ENCODE measurements around the gene UTRN.
A peak's percentile ranks its signal among the peaks of the same experiment; 100 is the strongest.

UTRN gene

DNA sequence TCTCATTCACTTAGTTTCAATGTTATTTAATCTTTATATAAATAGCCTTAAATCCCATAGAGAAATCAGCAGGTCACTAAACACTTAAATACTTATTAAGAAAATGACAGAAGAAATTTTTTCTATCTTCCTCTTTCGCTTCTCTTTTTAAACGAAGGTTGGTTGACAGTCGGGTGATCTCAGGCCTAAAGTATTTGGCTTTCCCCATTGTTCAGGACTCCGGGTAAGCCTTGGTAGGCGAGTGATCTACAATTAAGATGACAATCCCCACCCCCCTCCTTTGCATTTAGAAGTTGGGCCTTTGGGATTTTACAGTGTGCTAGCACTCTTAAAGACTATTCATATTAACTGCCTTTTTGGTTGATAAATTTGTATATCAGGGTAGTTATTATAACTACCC is 19.7 kb upstream of the UTRN start:
- Mint-ChIP-seq H3K36me3 (ENCODE audit: insufficient read depth) (no peaks in the 10 kb centered on the region), H3K27ac (ENCODE audit: low read depth) (no peak overlapping the region), H3K4me1 (no peaks in the 10 kb centered on the region), H3K9me3 (no peaks in the 10 kb centered on the region), H3K27me3 (no peaks in the 10 kb centered on the region), H3K4me3 (no peak overlapping the region)
- DNase-seq (ENCODE audit: low spot score in 2 of 2) (no peak), ATAC-seq (replicated peaks; ENCODE audit: extremely low read depth, poor library complexity, severe bottlenecking) (no peak)

DNA sequence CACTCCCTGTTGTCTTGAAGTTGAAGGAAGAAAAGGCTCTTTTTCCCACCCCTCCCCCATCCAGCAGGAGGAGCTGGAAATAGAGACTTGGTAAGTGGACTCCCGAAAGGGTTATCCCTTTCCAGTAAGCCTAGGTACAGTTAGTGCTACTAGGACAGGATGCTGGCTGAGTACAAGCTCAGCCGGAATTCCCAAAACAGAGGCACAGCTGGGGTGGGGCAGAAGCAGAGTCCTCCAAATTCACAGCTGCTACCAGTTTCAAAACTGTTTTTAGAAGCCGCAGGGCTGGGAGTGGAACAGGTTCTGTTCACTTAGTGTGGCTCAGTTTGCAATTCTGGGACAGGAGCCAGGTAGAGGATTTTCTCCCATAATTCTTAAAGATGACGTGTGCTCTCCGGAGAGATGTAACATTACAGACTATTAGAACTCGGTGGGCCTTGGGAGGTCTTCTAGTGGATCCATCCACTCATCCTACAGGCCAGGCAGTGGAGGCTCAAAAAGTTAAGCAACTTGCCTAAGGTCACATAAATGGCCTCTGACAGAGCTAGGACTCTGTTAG is 19.0 kb upstream of the UTRN start:
- no peak for ATAC-seq (replicated peaks; ENCODE audit: extremely low read depth, poor library complexity, severe bottlenecking)
- Mint-ChIP-seq H3K4me3 (no peak overlapping the region), H3K27ac (ENCODE audit: low read depth) (no peak overlapping the region), H3K36me3 (ENCODE audit: insufficient read depth) (no peaks in the 10 kb centered on the region), H3K4me1 (no peaks in the 10 kb centered on the region), H3K9me3 (no peaks in the 10 kb centered on the region), H3K27me3 (no peaks in the 10 kb centered on the region)
- no peak for DNase-seq (ENCODE audit: low spot score in 2 of 2)

DNA sequence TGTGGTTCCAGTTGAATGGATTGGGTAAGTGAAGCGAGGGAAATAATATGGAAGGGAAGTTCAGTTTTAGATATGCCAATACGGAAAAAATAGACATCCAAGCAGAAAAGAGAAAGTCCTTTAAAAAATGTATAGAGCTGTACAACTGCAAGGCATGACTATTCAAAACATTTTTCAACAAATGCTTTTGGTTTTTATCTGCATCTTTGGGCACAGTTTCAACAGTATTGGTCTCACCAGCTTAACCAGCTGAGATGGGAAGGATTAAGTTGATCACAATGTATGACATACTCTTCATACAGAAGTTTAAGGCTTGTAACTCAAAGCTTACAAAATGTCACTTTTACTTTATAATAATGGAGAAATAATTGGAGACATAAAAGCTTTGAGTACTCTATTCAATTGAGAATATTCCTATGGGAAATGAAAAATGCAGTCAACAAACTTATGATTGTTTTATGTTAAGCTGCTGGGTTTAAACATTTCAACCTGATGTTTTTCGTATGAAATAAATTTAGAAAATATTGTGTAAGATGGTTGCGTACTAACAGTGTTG is 16.3 kb upstream of the UTRN start:
- ATAC-seq (replicated peaks; ENCODE audit: extremely low read depth, poor library complexity, severe bottlenecking) (no peak), DNase-seq (ENCODE audit: low spot score in 2 of 2) (no peak)
- no peak overlapping the region for H3K4me3 Mint-ChIP-seq
- no peaks in the 10 kb centered on the region for H3K4me1 Mint-ChIP-seq
- no peaks in the 10 kb centered on the region for H3K36me3 Mint-ChIP-seq (ENCODE audit: insufficient read depth)
- H3K27me3 Mint-ChIP-seq, result no peaks in the 10 kb centered on the region
- no peaks in the 10 kb centered on the region for H3K9me3 Mint-ChIP-seq
- H3K27ac Mint-ChIP-seq (ENCODE audit: low read depth), result no peak overlapping the region

DNA sequence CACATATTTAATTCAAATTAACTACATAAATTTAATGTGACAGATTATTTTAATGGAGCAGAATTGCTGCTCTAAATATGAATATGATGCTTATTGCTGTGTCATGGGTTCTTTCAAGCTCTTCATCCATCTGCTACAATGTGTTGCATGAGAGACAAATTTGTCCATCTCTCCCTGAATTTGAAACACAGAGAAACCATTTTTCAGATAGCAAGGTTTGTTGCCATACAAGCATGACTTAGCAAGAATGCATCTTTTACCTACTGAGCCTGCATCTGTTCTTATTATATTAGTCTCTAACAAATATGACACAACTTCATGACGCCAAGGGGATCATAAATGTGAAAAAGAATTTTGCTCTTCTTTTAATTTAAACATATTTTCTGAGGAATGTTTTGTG is 8.0 kb upstream of the UTRN start:
- Mint-ChIP-seq H3K4me3 (no peak overlapping the region), H3K36me3 (ENCODE audit: insufficient read depth) (no peaks in the 10 kb centered on the region), H3K4me1 (no peaks in the 10 kb centered on the region), H3K9me3 (no peaks in the 10 kb centered on the region), H3K27ac (ENCODE audit: low read depth) (no peak overlapping the region), H3K27me3 (no peaks in the 10 kb centered on the region)
- no peak for ATAC-seq (replicated peaks; ENCODE audit: extremely low read depth, poor library complexity, severe bottlenecking)
- DNase-seq (ENCODE audit: low spot score in 2 of 2), result no peak

DNA sequence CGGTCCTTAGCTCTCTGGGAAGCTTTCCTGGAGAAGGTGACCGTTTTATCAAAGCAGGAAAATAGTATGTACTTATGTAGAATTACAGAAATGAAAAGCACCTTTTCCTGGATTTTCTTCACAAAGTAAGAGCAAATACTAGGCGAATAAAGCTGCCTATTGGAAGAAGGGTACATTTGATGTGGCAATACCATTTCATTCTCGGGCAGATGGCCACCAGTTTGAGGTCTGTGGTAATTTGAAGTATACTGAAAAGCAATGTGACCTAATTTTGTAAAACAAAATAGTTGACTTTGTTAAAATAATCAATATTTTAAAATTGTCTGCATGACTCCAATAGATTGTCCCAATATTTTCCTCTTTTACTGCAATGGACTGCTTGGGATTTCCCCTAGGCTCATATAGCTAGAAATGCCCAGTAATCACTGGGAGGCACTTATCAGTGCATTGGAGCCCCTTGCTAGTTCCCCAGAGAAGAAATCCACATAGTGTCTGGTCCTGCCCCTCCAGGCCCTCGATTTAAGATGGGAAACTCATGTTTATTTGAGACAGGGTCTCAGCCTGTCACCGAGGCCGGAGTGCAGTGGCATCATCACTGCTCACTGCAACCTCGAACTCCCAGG is 7.4 kb upstream of the UTRN start:
- no peak for ATAC-seq (replicated peaks; ENCODE audit: extremely low read depth, poor library complexity, severe bottlenecking)
- DNase-seq (ENCODE audit: low spot score in 2 of 2), result no peak
- no peaks in the 10 kb centered on the region for H3K27me3 Mint-ChIP-seq
- H3K36me3 Mint-ChIP-seq (ENCODE audit: insufficient read depth), result no peaks in the 10 kb centered on the region
- no peaks in the 10 kb centered on the region for H3K4me1 Mint-ChIP-seq
- H3K4me3 Mint-ChIP-seq, result no peak overlapping the region
- H3K9me3 Mint-ChIP-seq, result no peaks in the 10 kb centered on the region
- no peak overlapping the region for H3K27ac Mint-ChIP-seq (ENCODE audit: low read depth)

DNA sequence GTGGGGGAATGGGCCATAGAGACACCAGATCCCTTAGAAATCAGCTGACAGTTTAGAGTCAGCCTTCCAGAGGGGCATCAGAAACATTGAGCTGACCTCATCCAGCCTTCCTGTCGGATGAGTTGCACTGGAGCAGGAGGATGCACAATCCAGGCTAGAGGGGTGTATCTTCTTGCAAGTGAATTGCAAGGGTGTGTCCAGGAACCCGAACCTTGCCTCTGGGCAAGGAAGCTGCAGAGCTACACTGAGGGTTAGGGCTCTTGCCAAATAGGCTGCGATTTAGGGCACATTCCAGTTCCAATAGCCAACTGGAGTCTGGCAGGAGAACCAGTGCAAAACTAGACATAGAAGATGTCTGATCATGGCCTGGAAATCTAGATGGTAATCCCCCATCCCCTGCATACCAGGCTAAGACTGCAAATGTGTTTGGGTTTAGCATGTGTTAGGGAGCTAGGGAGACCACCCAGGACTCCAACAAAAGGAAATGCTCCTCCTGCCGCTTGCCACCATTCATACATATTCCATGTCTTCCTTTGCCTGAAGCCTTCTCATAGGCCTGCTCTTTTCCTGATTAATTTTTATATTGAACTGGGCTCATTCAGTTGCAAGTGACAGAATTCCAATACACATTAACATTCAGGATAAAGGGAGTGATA is 6.3 kb upstream of the UTRN start:
- DNase-seq (ENCODE audit: low spot score in 2 of 2), result no peak
- H3K4me1 Mint-ChIP-seq, result peaks cover 4% of the 10 kb centered on the region
- H3K27ac Mint-ChIP-seq (ENCODE audit: low read depth), result no peak overlapping the region
- H3K27me3 Mint-ChIP-seq, result no peaks in the 10 kb centered on the region
- ATAC-seq (replicated peaks; ENCODE audit: extremely low read depth, poor library complexity, severe bottlenecking), result no peak
- no peaks in the 10 kb centered on the region for H3K9me3 Mint-ChIP-seq
- no peaks in the 10 kb centered on the region for H3K36me3 Mint-ChIP-seq (ENCODE audit: insufficient read depth)
- no peak overlapping the region for H3K4me3 Mint-ChIP-seq

DNA sequence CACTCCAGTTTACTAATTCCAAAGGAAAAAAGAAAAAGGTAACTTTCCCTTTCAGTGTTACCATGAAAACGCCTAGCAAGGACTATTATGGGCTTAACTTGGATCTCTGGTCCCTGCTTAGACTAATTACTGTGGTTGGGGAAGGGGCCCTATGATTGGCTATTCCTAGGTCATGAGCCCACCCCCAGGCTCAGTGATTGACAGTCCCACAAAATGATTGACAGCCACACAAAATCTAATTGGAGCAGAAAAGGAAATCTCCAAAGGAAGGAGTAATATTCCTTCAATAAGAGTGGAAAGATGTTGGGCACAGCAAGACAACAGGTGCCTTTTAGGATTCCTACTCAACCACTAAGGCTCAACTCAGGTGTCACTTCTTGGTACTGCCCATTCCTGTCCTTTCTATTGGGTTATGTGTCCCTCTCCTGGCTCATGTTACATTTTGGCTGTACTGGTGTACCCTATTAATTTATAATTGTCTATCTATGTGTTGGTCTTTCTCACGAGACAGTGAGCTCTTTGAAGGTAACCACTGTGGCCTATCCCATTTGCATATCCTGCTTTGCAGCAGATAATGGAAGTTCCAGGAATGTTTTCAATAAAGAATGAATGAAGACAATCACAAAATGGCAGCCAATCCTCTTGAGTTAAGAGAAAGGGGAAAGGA is 5.5 kb upstream of the UTRN start:
- H3K9me3 Mint-ChIP-seq, result no peaks in the 10 kb centered on the region
- no peaks in the 10 kb centered on the region for H3K27me3 Mint-ChIP-seq
- no peaks in the 10 kb centered on the region for H3K36me3 Mint-ChIP-seq (ENCODE audit: insufficient read depth)

DNA sequence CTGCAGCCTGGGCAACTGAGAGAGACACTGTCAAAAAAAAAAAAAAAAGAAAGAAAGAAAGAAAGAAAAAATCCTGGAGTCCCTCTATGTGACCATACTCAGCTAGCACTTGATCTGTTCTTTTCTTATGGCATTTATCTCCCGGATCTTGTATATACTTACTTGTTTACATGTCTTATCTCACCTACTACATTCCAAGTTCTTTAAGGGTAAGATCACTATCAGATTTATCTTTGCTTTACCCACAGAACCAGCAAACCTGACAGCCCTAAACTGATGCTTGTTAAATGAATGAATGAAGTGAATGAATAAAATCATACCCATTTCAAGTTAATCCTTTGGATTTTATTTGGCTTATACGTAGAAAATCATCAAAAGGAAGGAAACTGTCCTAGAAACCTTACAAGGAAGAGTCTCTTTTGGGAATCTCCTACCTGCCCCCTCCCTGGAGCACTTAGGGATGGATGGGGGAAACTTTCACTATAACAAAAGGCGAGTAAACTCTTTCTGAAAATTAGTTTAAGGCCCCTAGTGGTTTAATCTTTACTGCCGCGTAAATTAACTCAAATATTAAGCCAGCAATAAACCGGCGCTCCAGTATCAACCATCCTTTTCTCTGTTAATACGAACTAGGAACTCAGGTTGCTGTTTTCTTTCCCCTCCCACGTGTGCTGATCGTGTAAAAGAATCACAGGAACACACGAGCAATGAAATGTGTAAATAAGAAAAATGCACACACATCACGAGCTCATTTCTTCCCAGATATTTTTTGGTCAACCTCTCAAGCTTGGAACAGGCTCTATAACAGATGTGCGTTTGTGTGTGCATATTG is 1.3 kb upstream of the UTRN start:
- DNase-seq (ENCODE audit: low spot score in 2 of 2), result no peak
- no peaks in the 10 kb centered on the region for H3K27me3 Mint-ChIP-seq
- peaks cover 9% of the 10 kb centered on the region for H3K36me3 Mint-ChIP-seq (ENCODE audit: insufficient read depth)
- ATAC-seq (replicated peaks; ENCODE audit: extremely low read depth, poor library complexity, severe bottlenecking), result no peak
- H3K4me3 Mint-ChIP-seq, result peak overlapping the region; percentile 96
- H3K9me3 Mint-ChIP-seq, result no peaks in the 10 kb centered on the region
- H3K27ac Mint-ChIP-seq (ENCODE audit: low read depth), result peak overlapping the region; percentile 48
- peaks cover 33% of the 10 kb centered on the region for H3K4me1 Mint-ChIP-seq

More for the DNA sequence above, 5.5 kb upstream of the UTRN start:
- peaks cover 13% of the 10 kb centered on the region for H3K4me1 Mint-ChIP-seq
- DNase-seq (ENCODE audit: low spot score in 2 of 2) (no peak), ATAC-seq (replicated peaks; ENCODE audit: extremely low read depth, poor library complexity, severe bottlenecking) (no peak)
- H3K4me3 Mint-ChIP-seq, result no peak overlapping the region
- no peak overlapping the region for H3K27ac Mint-ChIP-seq (ENCODE audit: low read depth)

DNA sequence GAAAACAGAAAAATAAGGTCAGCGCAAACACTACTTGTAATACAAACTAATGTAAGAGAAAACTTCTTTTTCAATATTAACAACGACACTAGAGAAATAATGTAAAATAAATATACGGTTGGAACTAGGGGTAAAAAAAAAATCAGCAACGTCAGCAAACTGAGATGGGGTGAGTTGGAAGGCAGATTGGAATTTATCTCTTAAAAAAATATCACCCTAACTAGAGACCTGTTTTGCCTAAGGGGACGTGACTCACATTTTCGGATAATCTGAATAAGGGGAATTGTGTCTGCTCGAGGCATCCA is 705 bp upstream of the UTRN start:
- no peaks in the 10 kb centered on the region for H3K27me3 Mint-ChIP-seq
- no peak for ATAC-seq (replicated peaks; ENCODE audit: extremely low read depth, poor library complexity, severe bottlenecking)
- peaks cover 9% of the 10 kb centered on the region for H3K36me3 Mint-ChIP-seq (ENCODE audit: insufficient read depth)

DNA sequence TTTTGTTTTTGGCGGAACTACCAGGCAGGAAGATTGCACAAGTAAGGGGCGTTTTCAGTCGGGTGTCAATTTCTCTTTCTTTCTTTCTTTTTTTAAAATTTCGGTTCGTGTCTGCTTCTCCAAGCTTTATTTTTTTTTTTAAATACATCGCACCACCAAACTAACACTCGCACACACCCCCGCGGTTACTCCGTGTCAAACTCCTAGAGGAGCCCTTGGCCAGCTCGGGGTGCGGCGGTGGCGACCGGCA is 338 bp downstream of the UTRN start:
- ATAC-seq (replicated peaks; ENCODE audit: extremely low read depth, poor library complexity, severe bottlenecking) (peak; percentile 40), DNase-seq (ENCODE audit: low spot score in 2 of 2) (no peak)
- Mint-ChIP-seq H3K27ac (ENCODE audit: low read depth) (peak overlapping the region; percentile 92), H3K4me1 (peaks cover 39% of the 10 kb centered on the region), H3K9me3 (no peaks in the 10 kb centered on the region), H3K36me3 (ENCODE audit: insufficient read depth) (peaks cover 9% of the 10 kb centered on the region), H3K27me3 (no peaks in the 10 kb centered on the region), H3K4me3 (peak overlapping the region; percentile 96)

More for the DNA sequence above, 705 bp upstream of the UTRN start:
- DNase-seq (ENCODE audit: low spot score in 2 of 2), result no peak
- Mint-ChIP-seq H3K9me3 (no peaks in the 10 kb centered on the region), H3K27ac (ENCODE audit: low read depth) (peak overlapping the region; percentile 48), H3K4me1 (peaks cover 33% of the 10 kb centered on the region), H3K4me3 (peak overlapping the region; percentile 96)

DNA sequence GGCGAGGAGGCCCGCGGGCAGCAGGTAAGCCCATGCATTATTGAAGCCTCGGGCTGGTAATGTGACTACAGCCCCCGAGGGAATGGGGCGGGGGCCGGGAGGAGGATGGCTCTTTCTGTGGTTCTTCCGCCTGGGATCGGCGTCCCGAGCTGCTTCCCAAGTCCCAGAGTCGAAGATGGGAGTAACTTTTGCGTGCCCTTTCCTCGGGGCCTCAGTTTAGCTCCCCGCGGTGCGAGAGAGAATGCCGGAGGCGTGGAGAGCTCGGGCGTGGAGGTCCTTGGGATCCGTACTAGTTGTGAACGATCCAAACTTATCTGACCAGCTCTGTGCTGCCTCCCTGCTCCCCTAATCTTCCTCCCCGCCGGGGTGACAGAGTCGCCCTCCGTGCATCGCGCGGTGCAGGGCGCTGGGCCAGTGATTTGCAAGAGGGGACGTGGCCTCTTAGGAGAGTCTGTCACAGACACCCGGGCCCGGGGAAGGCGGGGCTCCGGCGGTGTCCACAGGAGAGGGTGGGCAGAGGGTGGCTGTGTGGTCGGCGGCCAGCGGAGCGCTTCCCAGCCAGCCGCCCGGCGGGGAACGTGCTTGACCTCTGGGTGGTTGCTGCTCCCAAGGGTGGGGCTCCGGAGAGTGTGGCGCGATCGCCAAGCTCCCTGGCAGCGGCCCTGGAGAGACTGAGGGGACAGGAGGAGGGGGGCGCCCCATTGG is 815 bp downstream of the UTRN start:
- Mint-ChIP-seq H3K9me3 (no peaks in the 10 kb centered on the region), H3K4me3 (peak overlapping the region; percentile 96), H3K27ac (ENCODE audit: low read depth) (peak overlapping the region; percentile 92), H3K36me3 (ENCODE audit: insufficient read depth) (peaks cover 9% of the 10 kb centered on the region), H3K27me3 (no peaks in the 10 kb centered on the region), H3K4me1 (peaks cover 40% of the 10 kb centered on the region)
- ATAC-seq (replicated peaks; ENCODE audit: extremely low read depth, poor library complexity, severe bottlenecking), result peak; percentile 55
- DNase-seq (ENCODE audit: low spot score in 2 of 2), result peak; percentile 17 to 30

Data from central memory CD8-positive, alpha-beta T cell (primary cell).